Type B pancreatic cell (in vitro differentiated cells): Measurements from ENCODE around the gene PLEKHH2. TPM values are rescaled to one million over a fixed set of nuclear protein-coding genes. Genes with fewer than 3 reads are reported as not detected.
"Not testable (repeated sequence)": the region's sequence is repeated elsewhere in the genome, so short reads cannot be mapped to it uniquely, and the experiment has no call there.

Source experiments
- DNase-seq: peaks from one replicate; pipeline ENCODE4 v3.0.0; 2021; ENCODE audit warnings: mixed read lengths; ENCODE audit not compliant: unreplicated experiment; ENCODE audit errors: extremely low spot score
- H3K27ac Mint-ChIP-seq: 2 replicates; pipeline ENCODE4 v1.8.0; 2021; ENCODE audit warnings: mild to moderate bottlenecking, mixed read lengths
- H3K27me3 Mint-ChIP-seq: 2 replicates; pipeline ENCODE4 v1.8.0; 2021; ENCODE audit warnings: mixed read lengths
- H3K36me3 Mint-ChIP-seq: 2 replicates; pipeline ENCODE4 v1.8.0; 2021; ENCODE audit warnings: mixed read lengths
- H3K4me1 Mint-ChIP-seq: one replicate; pipeline ENCODE4 v1.8.0; 2021; ENCODE audit warnings: mixed read lengths; ENCODE audit not compliant: unreplicated experiment
- H3K4me3 Mint-ChIP-seq: 2 replicates; pipeline ENCODE4 v1.8.0; 2021; ENCODE audit warnings: mild to moderate bottlenecking, mixed read lengths
- H3K9me3 Mint-ChIP-seq: 2 replicates; pipeline ENCODE4 v1.8.0; 2021; ENCODE audit warnings: mixed read lengths
- CTCF ChIP-seq: fragments of 200-600 bp; sonication (generic); conservative IDR thresholded peaks from 2 replicates; pipeline ENCODE4 v1.5.0; 2021; ENCODE audit warnings: antibody characterized with exemption, mild to moderate bottlenecking
- total RNA-seq: library from RNA; stranded (reverse); gene quantifications from 2 replicates; pipeline ENCODE4 v1.2.1, GENCODE V29; 2021; ENCODE audit warnings: low replicate concordance

PLEKHH2 gene
- total RNA-seq, 1 donor from 2014 or later: 3.5 TPM

DNA sequence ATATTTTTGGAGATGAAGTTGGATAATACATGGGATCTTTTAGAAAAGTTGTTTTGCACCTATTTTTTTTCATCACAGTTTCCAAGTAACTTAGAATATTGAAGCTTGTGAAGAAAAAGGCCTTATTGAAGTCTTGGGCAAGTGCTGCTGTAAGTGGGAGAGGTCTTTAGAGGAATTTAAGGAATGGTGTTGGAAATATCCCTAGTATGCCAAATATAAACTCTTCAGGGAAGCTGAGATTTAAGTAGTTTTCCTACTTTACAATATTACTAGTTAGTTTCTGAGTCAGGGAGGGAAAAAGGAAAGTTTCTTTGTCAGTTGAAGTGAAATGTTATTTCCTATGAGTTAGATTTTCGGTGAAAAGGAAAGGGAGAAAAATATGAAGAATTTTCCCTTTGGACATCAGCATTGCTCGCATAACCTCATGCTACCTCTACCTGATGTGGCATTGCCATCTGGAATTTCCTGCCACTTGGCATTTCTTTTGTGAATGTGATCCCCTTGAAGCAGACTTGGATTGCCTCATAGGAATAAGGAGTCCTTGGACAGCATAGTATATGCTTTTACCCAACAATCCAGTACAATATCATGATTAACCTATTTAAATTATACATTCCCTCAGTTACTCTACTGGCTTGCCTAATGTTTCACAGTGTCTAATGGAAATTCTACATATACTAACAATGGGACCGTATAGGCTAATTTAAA is 12.1 kb downstream of the PLEKHH2 start:
- Mint-ChIP-seq H3K36me3 (no peaks in the 10 kb centered on the region), H3K9me3 (no peaks in the 10 kb centered on the region), H3K27me3 (peaks cover 6% of the 10 kb centered on the region), H3K4me3 (no peak overlapping the region), H3K27ac (no peak overlapping the region), H3K4me1 (no peaks in the 10 kb centered on the region)
- no peak for TF ChIP-seq CTCF
- no peak for DNase-seq

DNA sequence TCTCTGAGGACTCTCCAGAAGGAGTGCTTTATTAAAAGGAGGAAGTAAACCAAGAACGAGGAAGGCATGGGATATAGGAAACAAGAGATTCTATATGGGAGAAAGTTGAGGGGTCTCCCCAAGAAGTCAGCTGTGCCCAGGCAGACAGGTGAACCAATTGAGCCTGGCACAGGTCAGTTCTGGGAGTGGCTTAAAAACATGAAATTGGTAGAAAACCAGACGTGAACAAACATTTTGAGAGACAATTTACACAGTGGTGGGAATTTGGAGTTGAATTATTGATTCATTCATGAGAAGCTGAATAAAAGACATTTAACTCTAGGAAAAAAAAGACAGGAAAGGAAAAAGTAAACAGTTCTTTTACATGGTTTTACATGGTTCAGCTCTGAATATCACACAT is 16.4 kb downstream of the PLEKHH2 start:
- no peak for DNase-seq
- no peaks in the 10 kb centered on the region for H3K36me3 Mint-ChIP-seq
- H3K27ac Mint-ChIP-seq: no peak overlapping the region
- H3K4me1 Mint-ChIP-seq: no peaks in the 10 kb centered on the region
- no peaks in the 10 kb centered on the region for H3K9me3 Mint-ChIP-seq
- H3K27me3 Mint-ChIP-seq: peaks cover 6% of the 10 kb centered on the region
- TF ChIP-seq CTCF: no peak
- no peak overlapping the region for H3K4me3 Mint-ChIP-seq

- no peaks in the 10 kb centered on the region for H3K4me1 Mint-ChIP-seq
- H3K27me3 Mint-ChIP-seq: peaks cover 6% of the 10 kb centered on the region
- H3K4me3 Mint-ChIP-seq: no peak overlapping the region
- H3K36me3 Mint-ChIP-seq: no peaks in the 10 kb centered on the region
- TF ChIP-seq CTCF: no peak
- no peak overlapping the region for H3K27ac Mint-ChIP-seq
- no peak for DNase-seq
- H3K9me3 Mint-ChIP-seq: no peaks in the 10 kb centered on the region
Measured at GRCh38 chr2:43657241-43657640, 20.2 kb downstream of the PLEKHH2 start.

DNA sequence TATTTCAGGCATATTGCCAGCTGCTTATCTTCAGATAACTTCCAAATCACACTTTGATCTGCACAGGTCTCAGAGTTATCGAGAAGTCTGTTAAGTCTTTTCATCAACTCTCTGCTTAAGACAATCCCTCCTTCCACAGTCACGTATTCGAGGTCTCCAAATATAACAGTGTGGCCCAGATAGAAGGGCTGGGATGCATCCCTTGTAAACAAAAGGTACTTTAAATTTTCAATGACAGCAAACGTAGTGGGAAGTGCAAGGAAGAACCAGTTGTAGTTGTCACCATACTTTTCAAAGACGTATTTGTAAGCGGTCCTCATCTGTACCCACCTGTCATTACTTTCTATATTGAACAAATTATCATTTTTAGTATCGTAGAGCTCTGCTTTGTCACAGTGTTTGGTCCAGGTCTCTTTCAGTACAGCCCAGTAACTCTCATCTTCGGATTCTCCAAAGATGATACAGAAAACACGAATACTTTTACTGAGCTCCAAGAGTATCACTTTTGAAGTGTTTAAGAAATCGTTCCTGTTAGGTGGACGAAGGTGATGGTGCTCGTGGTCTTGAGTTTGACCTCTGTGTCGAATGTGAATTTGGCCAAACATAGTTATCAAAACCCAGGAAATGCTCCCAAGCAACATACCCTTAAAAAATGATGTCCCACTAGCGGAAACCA is 38.7 kb downstream of the PLEKHH2 start:
- no peaks in the 10 kb centered on the region for H3K36me3 Mint-ChIP-seq
- H3K27me3 Mint-ChIP-seq: peaks cover 1% of the 10 kb centered on the region
- DNase-seq: no peak
- H3K4me1 Mint-ChIP-seq: no peaks in the 10 kb centered on the region
- H3K9me3 Mint-ChIP-seq: no peaks in the 10 kb centered on the region
- no peak overlapping the region for H3K27ac Mint-ChIP-seq
- no peak for TF ChIP-seq CTCF
- no peak overlapping the region for H3K4me3 Mint-ChIP-seq

DNA sequence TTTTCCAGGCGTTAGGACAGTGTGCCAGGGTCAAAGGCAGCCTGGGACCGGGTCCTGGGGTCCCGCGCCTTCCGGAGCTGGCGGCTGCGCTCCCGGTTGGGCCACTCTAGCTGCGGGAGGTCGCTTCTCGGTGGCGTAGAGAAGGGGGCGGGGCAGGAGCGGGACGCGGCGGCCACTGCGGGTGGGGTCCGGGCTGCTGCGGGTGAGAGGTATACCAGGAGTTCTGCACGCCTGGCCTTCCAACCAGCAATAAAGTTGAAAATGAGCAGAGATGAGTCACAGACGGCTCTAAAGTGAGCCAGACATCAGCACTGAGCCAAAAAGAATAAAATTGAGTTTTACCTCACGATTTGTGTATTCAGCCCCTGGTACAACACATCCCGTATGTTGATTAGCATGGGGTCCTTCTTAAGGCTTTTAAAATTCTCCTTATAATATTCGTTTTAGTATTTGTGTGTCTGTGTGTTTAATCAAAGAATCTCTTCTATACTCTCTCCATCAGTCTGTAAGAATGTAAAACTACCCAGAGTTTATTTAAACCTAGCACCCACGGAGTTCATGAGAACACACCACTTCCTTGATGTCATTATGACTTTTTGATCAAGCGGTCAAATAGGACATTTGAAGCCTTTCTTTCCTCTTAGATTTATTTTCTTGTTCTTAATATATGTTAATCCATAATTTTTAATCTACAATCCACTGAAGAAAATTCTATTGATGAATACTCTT is 39.4 kb downstream of the PLEKHH2 start, which contains the start of gene C1GALT1C1L:
C1GALT1C1L (minus strand) TSS at position 108 of the 729 bp plus-strand sequence; CDS start at position 1, 107 bp downstream.
- DNase-seq: peak; percentile 68
- no peak within 1 kb of the TSS for H3K27ac Mint-ChIP-seq
- peaks cover 3% of the 10 kb centered on the region for H3K27me3 Mint-ChIP-seq
- no peaks in the 10 kb centered on the region for H3K36me3 Mint-ChIP-seq
- H3K4me1 Mint-ChIP-seq: no peaks in the 10 kb centered on the region
- TF ChIP-seq CTCF: no peak
- H3K4me3 Mint-ChIP-seq: no peak within 1 kb of the TSS
- no peaks in the 10 kb centered on the region for H3K9me3 Mint-ChIP-seq

- H3K4me1 Mint-ChIP-seq, H3K4me3 Mint-ChIP-seq, H3K9me3 Mint-ChIP-seq, H3K27me3 Mint-ChIP-seq, H3K36me3 Mint-ChIP-seq, DNase-seq, H3K27ac Mint-ChIP-seq: not testable (repeated sequence)
Measured at GRCh38 chr2:43677783-43678182, 40.7 kb downstream of the PLEKHH2 start.
